Retinal pigment epithelial cell (primary cell): ENCODE measurements around the gene NFS1.
"Not testable (repeated sequence)": the region's sequence is repeated elsewhere in the genome, so short reads cannot be mapped to it uniquely, and the experiment has no call there.

Source experiments
- DNase-seq: peaks from one replicate; pipeline ENCODE4 v3.0.0-alpha.2; 2010; ENCODE audit warnings: low read depth
- H3K4me3 ChIP-seq: 2 replicates; pipeline ENCODE4 v1.5.1; 2011; ENCODE audit warnings: mild to moderate bottlenecking, low read length, control low read depth, moderate library complexity
- CTCF ChIP-seq: conservative IDR thresholded peaks from 2 replicates; pipeline ENCODE4 v1.5.1; 2011; ENCODE audit warnings: low read depth, low read length, control low read depth, inconsistent platforms

NFS1 gene

GRCh38 chr20:35724321-35725230 is 25.4 kb upstream of the NFS1 start:
- H3K4me3 ChIP-seq: no peak overlapping the region
- no peak for DNase-seq
- no peak for TF ChIP-seq CTCF

- not testable (repeated sequence) for DNase-seq, H3K4me3 ChIP-seq
These were observed 24.6 kb upstream of the NFS1 start for GRCh38 chr20:35723652-35724320.

- H3K4me3 ChIP-seq, DNase-seq: not testable (repeated sequence)
These were observed 24.1 kb upstream of the NFS1 start for GRCh38 chr20:35723275-35723639.

GRCh38 chr20:35721621-35722020 is 22.5 kb upstream of the NFS1 start:
- H3K4me3 ChIP-seq: no peak overlapping the region
- TF ChIP-seq CTCF: no peak
- no peak for DNase-seq

- no peak for DNase-seq
- no peak overlapping the region for H3K4me3 ChIP-seq
- no peak for TF ChIP-seq CTCF
These were observed 22.1 kb upstream of the NFS1 start for GRCh38 chr20:35721219-35721618.

GRCh38 chr20:35720165-35721123 is 21.3 kb upstream of the NFS1 start:
- no peak for DNase-seq
- TF ChIP-seq CTCF: no peak
- no peak overlapping the region for H3K4me3 ChIP-seq

GRCh38 chr20:35719717-35720116 is 20.6 kb upstream of the NFS1 start:
- no peak overlapping the region for H3K4me3 ChIP-seq
- TF ChIP-seq CTCF: no peak
- no peak for DNase-seq
